ENCODE data around the gene MCTP2.

MCTP2 gene

DNA sequence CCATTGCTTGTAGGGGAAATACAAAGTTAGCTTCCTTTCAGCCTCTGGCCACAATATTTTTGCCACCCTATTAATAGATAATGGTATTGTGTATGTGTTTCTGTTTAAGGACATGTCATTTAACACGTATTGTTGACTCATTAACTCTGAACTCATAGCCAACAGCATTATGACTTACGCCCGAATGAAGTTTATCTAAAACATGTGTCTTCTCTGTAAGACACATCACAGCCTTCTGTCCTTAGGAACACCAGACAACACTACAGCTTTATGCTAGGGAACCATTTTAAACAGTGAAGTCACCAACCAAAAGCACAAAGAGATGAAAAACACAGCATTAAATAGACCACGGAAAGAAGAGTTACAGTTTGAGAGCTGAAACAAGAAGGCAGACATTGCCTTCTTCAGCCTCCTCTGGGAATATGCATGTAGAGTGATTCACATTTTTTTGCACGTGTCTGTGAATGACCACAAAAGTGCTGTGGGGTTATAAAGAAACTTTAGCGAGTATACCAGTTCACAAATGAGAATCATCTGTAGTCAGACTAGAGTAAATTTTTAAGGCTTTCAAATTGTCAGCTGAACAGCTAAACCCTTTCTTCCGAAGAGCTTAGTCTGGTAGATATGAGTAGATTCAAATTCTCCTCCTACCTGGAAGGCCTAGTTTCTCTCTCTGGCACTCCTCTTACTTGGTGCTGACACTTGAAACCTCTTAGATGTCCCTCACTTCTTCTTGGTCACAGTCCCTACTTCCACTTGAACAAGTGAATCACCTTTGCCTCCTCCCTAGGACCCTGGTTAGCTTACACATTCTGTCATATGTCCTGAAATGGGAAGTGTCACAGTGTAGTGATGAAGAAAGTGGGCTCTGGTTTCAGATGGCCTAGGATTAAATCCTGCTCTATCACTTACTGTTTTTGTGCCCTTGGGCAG is 32.2 kb downstream of the MCTP2 start:
- DNase-seq = no peak

DNA sequence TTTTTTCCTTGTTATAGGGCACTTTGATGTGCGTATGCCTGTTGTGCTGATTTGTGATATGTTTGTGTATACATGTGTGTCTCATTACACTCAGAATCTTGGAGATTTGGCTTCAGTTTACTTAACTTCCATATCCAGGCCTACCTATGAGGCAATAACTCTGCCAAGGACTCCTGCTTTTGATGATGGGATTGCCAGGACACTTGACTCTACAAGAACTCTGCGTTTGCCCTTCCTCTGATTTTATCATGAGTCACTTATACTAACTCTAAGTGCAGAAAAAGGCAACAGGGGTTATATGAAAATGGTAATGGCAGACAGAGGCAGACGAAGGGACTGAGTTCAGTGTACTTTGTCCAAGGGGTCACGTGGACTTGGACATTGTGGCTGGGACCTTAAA is 33.6 kb downstream of the MCTP2 start:
- no peak for DNase-seq

DNA sequence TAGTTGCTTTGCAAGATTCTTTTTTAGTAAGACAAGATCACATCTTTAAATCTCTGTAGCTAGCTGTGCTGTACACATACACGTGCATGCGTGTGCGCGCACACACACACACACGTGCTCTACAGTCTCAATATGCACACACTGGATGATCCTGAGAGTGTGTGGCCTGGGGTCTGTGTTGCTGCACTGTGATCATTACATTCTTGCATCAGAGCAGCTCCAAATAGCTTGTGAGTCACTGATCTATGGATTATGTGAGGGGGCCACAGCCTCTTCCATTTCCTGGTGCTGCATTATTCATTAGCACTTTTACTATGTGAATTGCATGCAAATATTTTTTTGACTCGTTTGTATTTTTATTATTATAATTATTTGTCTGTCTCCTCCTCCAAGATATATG is 34.6 kb downstream of the MCTP2 start:
- DNase-seq = no peak

DNA sequence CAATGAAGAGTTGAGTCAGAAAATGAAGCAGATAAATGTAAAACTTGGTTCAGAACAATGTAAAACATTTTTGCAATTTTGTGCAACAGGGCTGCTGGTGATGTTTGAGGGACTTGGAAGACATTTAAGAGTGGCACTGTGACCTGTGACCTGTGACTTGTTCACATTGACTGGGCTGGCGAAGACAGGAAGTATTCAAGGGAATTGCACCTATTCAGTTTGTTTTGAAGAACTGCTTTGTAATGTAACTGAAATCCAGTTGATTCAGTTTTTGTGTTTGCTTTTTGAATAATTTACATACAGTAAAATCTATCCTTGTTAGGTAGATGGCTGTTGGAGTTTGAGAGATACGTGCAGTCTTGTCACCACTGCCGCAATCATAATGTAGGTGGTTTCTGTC is 35.4 kb downstream of the MCTP2 start:
- no peak for DNase-seq

DNA sequence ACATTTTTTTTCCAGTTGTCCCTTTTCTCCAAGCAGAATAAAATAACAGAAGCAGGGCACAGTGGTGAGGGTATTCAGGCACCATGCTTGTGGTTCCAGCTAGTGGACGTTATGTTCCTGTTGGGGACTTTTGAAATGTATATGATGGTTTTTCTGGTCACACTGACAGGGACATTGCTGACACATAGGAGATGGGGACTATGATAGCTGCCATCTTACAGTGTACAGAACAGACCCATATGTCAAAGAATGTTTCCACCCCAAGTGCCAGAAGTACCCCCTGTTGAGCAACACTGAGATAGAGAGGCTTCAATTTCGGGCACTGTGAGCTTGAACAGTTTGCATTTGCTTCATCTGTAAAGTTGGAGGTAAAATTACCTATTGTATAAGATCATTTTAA is 38.6 kb downstream of the MCTP2 start:
- DNase-seq = no peak

DNA sequence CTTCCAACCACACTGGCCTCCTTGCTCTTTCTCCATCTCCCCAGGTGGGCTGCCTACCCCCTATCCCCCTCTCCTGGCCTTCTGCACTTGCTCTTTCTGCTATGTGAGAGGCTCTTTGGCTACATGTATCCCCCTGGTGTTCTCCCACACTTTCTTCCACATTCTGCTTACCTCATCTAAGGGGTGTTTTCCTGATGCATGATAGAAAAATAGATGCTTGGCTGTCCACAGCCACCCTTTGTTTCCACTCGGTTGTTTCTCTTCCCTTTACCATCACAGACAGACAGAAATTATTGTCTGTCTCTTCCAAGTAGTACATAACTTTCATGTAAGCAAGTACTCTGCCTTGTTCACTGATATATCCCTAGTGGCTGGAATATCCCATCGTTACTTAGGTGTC is 39.2 kb downstream of the MCTP2 start:
- DNase-seq = no peak

DNA sequence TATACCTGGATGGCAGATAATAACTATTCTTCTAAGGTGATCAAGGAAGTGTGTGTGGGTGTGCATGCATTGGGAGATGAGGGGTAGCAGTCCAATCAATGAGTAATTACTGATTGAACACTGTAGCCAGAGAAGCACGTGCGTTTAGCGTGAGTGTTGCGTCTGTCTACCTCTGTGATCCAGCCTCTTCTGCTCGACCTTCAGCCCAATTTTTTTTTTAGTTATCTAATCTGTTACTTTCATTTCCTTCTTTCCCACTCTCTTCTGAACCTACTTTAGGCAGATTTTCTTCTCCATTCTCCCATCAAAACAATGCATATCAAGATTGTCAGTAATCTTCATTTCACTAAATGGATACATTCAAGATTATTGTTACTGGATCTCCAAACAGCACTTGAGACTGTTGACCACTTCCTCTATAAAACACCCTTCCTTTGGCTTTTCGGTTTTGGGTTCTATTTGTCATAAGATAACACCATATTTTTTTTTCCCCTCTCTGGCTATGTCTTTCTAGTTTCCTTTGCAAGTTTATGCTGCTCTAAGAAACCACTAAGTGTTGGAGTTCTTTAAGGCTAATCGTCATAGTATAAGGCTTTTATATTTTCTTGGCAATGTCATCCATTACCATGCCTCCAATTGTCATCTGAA is 41.0 kb downstream of the MCTP2 start:
- DNase-seq = no peak

DNA sequence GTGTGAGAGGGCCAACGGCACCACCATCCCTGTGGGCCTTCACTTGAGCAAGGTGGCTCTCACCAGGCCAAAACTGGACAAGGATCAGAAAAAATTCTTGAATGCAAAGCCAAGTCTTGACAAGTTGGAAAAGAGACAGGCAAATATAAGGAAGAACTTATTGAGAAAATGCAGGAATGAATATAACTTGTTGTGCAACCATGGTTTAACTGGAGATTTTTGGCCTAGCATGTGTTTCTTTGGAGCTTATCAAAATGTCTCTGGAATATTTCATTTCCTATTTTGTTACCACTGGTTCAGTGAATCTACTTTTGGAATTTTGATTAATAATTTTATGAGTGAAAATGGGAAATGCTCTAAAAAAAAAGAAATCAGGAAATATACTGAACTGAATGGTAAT is 42.5 kb downstream of the MCTP2 start:
- no peak for DNase-seq

DNA sequence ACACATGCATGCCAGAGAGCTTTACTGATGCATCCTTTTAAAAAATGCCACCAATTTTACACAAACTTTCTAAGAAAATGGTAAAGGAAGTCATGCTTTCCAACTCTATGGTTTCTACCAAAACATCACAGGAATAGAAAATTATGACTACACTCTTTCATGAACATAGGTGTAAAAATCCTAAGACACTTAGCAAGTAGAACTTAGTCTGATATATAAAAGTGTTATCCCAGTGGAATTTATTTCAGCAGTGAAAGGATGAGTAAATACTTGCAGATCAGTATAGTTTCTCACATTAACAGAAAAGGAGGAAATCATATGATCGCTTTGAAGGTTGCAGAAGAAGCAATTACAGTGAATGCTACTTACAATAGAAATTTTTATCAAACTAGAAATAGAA is 43.4 kb downstream of the MCTP2 start:
- DNase-seq = no peak

DNA sequence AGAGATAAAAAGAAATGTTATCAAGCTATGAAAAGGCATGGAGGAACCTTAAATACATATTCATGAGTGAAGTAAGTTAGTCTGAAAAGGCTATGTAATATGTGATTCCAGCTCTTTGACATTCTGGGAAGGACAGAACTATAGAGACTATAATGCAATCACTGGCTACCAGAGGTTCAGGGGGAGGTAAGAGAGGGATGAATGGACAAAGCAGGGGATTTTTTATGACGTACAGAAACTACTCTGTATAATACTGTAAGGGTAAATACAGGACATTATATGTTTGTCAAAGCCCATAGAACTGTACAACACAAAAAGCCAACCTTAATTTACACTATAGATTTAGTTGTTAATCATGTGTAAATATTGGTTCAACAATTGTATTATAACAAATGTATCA is 46.1 kb downstream of the MCTP2 start:
- DNase-seq = no peak

DNA sequence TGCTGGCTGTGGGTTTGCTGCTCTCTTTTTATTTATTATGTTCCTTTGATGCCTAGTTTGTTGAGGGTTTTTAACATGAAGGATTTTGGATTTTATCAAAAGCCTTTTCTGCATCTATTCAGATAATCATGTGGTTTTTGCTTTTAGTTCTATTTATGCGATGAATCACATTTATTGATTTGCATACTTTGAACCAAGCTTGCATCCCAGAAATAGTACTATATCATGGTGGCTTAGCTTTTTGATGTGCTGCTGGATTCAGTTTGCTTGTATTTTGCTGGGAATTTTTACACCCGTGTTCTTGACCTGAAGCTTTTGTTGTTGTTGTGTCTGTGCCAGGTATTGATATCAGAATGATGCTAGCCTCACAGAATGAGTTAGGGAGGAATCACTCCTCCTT is 48.4 kb downstream of the MCTP2 start:
- no peak for DNase-seq

DNA sequence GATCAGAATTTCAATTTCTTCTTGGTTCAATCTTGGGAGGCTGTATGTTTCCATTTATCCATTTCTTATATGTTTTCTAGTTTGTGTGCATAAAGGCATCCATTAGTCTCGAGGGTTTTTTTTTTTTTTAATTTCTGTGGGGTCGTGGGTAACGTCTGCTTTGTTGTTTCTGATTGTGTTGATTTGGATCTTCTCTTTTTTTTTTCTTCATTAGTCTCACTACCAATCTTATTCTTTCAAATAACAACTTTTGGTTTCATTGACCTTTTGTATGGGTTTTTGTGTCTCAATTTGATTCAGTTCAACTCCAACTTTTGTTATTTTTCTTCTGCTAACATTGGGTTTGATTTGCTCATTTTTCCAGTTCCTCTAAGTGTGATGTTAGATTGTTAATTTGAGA is 48.9 kb downstream of the MCTP2 start:
- no peak for DNase-seq

DNA sequence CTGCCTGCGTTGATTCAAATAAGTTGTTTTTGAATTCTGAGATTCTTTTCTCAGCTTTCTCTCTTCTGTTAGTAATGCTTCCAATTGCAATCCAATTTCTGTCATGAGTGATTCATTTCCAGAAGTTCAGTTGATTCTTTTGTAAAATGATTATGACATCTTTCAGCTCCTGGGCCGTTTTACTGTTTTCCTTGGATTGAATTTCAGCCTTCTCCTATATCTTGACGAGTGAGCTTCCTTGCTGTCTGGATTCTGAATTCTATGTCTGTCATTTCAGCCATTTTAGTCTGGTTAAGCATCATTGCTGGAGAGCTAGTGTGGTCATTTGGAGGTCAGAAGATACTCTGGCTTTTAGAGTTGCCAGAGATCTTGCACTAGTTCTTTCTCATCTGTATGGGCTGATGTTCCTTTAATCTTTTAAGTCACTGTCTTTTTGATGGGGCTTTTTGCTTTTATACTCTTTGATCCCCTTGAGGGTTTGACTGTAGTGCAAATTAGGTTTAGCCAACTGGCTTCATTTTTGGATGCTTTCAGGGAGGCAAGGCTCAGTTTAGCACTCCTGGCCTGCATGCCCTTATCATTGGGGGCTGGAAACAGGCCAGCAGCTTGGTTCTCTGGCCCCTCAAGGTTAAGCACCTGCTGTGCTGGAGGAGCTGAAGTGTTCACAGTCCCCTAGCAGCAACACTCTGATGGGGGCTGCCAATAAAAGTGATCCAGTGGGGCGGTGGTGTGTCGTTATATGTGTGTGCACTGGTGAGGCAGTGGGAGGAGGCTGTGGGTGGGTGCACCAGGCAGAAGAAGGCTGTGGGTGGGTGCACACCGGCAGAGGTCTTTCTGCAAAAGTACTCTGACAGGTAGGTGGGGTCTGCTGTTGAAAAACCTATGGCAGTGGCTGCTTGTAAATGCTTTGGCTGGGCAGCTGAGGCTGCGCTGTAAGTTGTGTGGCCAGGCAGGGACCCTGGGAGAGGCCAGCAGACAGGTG is 51.2 kb downstream of the MCTP2 start:
- no peak for DNase-seq

DNA sequence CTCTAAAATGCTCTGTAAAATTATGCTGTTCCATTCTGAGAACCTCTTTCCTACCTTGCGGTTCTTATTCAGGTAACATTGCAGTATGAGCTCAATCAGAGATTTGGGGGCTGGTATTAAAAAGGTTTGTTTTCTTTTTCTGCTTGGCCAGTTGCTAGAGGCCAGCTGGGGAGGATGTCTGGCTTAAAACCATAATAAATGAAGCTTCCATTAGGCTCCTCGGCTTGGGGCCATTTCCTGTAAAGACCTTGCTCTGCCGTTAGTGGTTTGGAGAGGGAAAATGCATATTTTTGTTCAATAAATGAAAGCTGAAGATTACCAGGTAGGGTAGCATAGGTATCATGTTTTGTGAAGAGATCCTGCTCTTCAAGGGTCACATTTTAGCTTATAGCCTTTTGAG is 55.2 kb downstream of the MCTP2 start:
- DNase-seq = no peak

DNA sequence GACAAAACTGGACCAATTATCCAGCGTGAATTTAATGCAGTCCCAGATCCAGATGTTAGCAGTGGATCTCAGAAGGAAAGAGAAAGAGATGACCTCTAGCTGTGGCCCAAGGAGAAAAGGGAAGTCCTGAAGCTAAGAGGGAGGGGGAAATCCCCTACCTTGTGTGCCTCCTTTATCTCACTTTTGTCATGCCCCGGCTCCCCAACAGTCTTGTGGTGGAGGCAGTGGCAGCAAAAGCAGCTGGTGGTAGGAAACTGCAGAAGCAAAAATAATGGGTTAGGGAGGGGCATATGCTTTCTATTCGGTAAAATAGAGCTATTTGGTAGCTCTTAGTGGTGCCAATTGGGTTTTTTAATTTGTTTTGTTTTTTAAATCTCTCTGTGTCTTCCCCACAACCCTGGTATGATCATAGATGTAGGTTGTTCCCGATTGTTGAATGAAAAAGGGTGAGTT is 56.5 kb downstream of the MCTP2 start:
- no peak for DNase-seq

DNA sequence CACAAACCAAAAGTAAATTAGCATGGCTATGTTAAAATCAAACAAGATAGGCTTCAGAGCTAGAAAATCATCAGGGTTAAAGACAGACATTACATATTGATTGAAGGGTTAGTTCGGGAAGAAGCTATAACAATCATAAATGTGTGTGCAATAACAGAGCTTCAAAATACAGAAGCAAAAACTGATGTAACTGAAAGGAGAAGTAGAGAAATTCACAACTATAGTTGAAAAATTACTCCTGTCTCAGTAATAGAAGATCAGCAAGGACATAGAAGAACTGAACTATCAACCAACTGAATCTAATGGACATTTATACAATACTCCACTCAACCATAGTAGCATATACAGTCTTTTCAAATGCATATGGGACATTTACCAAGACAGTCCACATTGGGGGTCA is 59.4 kb downstream of the MCTP2 start:
- DNase-seq = no peak

DNA sequence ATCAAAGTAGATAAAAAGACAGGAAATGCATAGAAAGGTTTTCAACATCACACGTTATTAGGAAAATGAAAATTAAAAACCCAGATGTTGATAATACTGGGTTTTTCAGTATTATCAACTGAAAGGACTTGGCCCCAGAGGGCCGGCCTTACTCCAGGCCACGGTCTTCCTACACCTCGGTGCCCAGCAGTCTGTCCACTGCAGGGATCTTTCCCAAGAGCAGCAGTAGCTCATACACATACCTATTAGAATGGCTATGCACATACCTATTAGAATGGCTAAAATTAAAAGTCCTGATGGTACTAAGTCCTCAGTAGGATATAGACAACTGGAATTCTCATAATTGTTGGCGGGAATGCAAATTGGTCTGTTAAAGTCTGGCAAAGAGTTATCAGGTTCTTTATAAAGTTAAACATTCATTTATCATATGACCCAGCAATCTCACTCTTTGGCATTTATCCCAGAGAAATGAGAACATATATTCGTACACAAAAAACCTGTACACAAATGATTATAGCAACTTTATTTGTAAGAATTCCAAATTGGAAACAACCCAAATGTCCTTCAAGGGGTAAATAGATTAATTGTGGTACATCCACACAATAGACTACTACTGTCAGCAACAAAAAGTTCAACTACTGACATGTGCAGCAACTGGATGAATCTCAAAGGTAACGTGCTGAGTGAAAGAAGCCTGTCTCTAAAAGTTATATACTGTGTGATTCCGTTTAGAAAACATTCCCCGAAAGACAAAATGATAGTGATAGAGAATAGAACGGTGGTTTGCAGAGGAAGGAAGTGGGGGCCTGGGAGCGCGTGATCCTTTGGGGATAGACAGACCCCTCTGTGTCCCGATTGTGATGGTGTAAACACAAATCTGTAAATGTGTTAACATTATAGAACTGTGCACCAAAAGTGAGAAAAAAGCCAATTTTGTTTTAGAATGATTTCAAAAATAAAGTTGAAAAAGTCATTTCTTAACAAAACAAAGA is 62.3 kb downstream of the MCTP2 start:
- DNase-seq = no peak

DNA sequence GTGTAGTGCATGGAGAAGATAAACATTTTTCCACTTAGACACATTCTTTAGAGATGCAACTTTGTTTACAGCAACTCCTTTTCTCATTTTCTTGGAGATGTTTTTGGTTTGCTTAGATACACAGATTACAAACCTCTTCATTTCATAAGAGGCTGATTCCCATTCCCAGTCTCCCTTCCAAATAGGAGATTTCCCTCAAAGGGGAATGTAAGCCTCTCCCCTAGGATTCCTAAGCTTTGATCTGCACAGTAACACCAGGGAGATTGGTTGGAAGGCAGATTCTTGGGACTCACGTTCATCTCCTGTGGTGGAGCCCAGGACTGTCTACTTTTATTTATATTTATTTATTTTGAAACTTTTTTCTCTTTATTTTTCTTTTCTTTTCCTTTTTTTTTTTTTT is 63.2 kb downstream of the MCTP2 start:
- DNase-seq = no peak

DNA sequence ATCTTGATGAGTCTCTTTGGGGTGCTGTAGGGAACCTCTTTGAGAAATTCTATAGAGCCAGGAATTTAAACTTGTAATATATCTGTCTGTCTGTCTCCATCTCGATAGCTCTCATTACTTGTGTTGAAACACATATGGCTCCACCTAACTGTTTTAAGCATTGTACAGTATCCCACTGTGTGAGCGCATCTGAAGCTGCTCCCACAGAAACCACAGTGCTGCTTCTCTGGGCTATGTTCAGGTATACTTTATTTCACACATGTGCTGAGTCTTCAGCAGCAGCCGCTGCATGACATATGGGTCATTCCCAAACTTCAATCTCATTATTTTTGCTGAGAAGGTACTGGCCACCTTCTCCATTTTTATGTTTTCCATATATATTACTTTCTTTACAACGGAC is 63.9 kb downstream of the MCTP2 start:
- DNase-seq = no peak

DNA sequence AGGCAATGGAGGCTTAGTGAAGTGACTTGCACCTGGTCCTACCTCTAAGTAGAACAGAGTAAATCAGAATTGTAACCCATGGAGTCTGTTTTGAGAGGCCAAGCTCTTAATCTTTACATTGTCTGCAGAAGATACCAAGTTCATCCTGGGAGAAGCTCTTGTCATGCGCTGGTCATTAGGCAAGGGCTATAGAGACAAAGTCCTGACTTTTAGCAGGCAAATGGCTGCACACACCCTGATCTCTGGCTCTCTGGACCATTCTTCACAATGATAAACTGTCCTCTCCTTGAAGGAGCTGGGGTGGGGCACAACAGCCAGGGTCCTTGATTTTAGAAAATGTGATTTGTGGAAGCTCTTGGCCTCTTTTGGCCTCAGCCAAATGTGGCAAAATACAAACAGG is 65.4 kb downstream of the MCTP2 start:
- no peak for DNase-seq

DNA sequence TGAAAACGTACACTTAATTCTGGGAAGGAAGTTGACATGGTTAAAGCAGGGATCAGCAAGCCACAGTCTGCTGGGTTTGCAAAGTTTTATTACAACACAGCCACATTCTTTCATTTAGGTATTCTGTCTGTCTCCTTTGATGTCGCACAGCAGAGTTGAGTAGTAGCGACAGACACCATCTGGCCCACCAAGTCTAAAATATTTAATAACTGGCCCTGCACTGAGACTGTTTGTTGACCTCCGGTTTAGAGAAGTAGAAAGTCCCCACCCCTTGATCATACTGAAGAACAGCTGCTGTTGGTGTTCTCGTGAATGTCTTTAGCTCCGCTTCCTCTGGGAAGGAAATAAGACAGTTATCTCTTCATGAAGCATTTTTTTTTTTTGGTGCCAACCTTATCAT is 66.2 kb downstream of the MCTP2 start:
- DNase-seq = no peak

DNA sequence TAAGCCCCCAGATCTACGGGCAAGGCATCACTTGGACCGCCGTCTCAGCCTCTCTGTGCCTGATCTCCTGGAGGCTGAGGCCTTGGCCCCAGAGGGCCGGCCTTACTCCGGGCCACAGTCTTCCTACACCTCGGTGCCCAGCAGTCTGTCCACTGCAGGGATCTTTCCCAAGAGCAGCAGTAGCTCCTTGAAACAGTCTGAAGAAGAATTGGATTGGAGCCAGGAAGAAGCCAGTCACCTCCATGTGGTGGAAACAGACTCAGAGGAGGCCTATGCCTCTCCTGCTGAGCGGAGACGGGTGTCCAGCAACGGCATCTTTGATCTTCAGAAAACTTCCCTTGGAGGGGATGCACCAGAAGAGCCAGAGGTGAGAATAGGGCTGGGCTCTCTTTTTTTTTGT is 67.0 kb downstream of the MCTP2 start:
- no peak for DNase-seq
